22Rv1 (cell line): ENCODE results near the gene NDFIP1.

Experiments
- ZFX ChIP-seq: fragments of 450-650 bp; IDR thresholded peaks from 2 replicates; pipeline ENCODE4 v1.6.1; 2017; ENCODE audit warnings: antibody characterized with exemption, borderline replicate concordance
- TF ChIP-seq, protein P1 (sequence below): fragments of 450-650 bp; IDR thresholded peaks from 2 replicates; pipeline ENCODE4 v1.5.1; 2017; ENCODE audit warnings: mild to moderate bottlenecking

DNA sequence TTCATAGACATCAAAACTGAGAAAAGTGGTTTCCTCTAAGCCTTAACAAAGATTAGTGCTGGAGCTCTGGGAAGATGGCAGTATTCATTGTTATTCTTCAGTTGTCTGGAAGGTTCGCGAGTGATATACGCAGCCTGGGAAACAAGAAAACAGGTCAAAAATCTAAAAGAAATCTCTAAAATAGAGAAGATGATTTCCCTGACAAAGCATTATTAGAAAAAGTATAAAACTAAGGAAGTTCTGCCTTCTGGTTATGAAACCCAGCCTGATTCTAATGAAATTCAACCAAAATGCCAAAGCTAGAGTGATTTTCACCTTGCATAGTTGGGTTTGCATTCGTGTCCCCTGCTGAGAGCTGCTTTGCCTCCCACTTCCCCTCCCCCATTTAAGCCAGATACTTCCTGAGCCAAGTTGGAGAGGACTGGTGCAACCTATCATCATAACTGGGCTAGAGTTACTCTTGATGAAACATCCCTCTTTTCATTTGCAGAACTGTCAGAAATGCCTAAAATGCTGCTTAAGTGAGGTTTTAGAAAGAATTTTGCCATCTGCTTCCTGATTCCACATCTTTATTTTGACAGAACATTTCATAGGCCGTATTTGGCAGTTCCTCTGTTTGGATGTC lies 48.4 kb downstream of the NDFIP1 start:
- TF ChIP-seq, protein P1, sequence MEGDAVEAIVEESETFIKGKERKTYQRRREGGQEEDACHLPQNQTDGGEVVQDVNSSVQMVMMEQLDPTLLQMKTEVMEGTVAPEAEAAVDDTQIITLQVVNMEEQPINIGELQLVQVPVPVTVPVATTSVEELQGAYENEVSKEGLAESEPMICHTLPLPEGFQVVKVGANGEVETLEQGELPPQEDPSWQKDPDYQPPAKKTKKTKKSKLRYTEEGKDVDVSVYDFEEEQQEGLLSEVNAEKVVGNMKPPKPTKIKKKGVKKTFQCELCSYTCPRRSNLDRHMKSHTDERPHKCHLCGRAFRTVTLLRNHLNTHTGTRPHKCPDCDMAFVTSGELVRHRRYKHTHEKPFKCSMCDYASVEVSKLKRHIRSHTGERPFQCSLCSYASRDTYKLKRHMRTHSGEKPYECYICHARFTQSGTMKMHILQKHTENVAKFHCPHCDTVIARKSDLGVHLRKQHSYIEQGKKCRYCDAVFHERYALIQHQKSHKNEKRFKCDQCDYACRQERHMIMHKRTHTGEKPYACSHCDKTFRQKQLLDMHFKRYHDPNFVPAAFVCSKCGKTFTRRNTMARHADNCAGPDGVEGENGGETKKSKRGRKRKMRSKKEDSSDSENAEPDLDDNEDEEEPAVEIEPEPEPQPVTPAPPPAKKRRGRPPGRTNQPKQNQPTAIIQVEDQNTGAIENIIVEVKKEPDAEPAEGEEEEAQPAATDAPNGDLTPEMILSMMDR: no peak
- TF ChIP-seq ZFX: no peak
